RWPE1 (cell line): ENCODE data around the gene KCNMA1.

Source experiments
- CTCF ChIA-PET: fragments of 350-600 bp; sonication (Branson Sonifier 250); formaldehyde crosslinking; extraction: SDS; loops from one replicate; lab custom pipeline; 2021; lab: Yijun Ruan, JAX
- POLR2A ChIA-PET: fragments of 400-600 bp; formaldehyde crosslinking; extraction: SDS; loops from one replicate; lab custom pipeline; 2020; ENCODE audit warnings: antibody characterized with exemption; ENCODE audit not compliant: low non-redundant PET; lab: Yijun Ruan, JAX
- DNase-seq: peaks from one replicate; pipeline ENCODE4 v3.0.0; 2012; ENCODE audit warnings: low spot score
- H3K27ac ChIP-seq: fragments of 450-650 bp; 2 replicates; pipeline ENCODE4 v1.5.1; 2017
- CTCF ChIP-seq: fragments of 450-650 bp; conservative IDR thresholded peaks from 2 replicates; pipeline ENCODE4 v1.5.1; 2017; ENCODE audit warnings: low read depth, mild to moderate bottlenecking

The KCNMA1 gene

DNA sequence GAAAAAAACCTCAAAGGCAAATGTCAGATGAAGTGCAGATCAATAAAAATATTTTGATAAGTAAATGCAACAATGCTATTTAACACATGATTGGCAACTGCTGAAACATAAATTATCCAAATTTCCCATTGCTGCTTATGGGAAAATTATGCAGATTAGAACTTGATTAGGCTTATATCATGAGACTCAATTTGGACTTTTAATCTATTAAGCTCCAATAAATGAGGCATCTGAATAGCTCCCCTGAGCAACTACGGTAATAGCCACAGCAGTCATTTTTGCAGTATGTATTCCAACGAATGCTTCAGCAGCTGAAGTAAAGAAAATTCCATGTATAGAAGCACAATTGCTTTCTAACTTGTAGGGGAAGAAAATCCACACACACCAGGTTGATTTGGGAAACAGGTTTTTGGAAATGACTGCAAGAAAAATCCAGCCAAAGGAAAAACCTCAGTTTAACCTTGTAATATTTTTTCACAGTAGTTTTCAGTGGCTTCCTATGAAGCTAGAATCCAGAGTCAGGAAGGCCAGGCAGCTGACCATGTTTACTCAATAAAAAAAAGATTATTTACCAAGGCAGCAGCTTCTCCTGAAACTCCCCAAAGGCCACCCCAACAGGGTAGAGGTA lies 716.1 kb downstream of the KCNMA1 start:
- H3K27ac ChIP-seq = no peak overlapping the region
- DNase-seq = no peak
- CTCF ChIA-PET = interaction anchor here (0.5 kb wide), 1 partner anchor 768 kb away, joined by 4 read pairs; no protein-coding TSS in a partner anchor
- TF ChIP-seq CTCF = no peak
- POLR2A ChIA-PET = no interaction called here

DNA sequence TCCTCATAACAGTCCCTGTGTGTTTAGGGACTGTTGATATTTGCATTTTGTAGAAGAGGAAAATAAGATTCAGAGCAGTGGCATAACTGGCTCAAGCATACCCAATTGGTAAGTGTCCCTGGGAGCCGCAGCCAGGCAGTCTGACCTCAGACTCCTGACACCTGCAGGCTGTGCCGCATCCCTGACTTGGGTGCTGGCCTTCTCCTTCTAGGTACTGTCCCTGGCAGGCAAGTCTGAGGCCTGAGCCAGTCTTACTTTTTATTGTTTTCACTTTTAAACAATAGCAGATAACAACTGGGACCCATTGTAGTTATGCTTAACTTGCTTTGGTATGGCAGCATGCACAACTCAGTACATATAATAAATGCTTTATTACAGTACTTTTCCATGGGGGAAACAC lies 717.0 kb downstream of the KCNMA1 start:
- CTCF ChIA-PET = no interaction called here
- no peak for TF ChIP-seq CTCF
- DNase-seq = no peak
- H3K27ac ChIP-seq = no peak overlapping the region
- POLR2A ChIA-PET = no interaction called here

DNA sequence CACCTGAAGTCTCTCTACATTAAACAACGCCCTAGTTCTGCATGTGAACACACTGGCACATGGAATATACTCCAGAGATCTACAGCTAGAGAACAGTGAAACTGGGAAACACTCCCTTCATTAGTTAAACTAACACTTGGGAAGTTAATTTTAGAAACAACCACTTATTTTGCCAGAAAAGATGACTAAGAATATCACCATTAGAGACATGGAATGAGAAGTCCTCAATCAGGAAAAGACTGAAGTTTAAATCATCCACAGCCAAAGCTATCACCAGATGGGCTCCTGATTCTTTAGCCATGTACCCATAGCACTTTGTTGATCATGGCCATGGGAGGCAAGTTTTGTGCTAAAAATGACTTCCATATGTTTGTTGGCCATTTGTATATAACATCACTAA lies 719.5 kb downstream of the KCNMA1 start:
- TF ChIP-seq CTCF = no peak
- CTCF ChIA-PET = no interaction called here
- no peak for DNase-seq
- no peak overlapping the region for H3K27ac ChIP-seq
- POLR2A ChIA-PET = no interaction called here

DNA sequence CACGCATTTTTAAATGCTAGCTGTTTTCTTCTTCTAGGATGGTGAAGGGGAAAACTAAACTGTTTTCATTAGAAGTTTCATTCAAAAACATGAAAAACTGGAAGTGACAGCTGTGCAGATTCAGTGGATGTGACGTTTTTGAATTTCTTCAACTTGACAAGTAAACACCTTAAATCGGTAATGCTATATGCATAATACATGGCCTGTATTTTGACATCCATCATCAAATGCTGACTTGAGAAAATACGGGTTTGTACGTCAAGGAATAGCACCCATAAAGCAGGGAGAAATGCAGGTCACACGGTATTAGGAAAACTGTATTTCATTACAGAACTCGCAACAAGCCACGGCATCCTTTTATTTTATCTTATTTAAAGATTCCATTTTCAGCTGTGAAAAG lies 720.5 kb downstream of the KCNMA1 start:
- TF ChIP-seq CTCF = no peak
- DNase-seq = no peak
- ChIA-PET POLR2A (no interaction called here), CTCF (no interaction called here)
- H3K27ac ChIP-seq = no peak overlapping the region

GRCh38 chr10:76916536-76916935 lies 721.1 kb downstream of the KCNMA1 start:
- no peak for DNase-seq
- no peak overlapping the region for H3K27ac ChIP-seq
- ChIA-PET POLR2A (interaction anchor here (0.6 kb wide), 1 partner anchor 43 kb away, joined by 3 read pairs; no protein-coding TSS in a partner anchor), CTCF (no interaction called here)
- TF ChIP-seq CTCF = no peak

DNA sequence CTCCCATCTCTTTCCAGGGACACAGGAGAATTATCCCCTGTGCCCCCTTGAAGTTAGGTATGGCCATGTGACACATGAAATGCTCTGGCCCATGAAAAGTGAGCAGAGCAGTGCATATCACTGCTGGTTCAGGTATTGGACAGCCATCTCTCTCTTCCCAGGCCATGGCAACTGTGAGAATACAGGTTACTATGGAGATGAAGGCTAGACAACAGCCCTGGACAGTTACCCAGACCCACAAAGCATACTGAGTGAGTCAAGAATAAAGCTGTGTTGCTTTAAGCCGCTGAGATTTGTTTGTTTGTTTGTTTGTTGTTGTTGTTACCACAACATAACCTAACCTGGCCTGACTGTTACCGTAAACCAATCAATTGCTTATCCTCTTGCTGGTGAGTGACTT lies 722.3 kb downstream of the KCNMA1 start:
- H3K27ac ChIP-seq = no peak overlapping the region
- POLR2A ChIA-PET = no interaction called here
- no peak for DNase-seq
- TF ChIP-seq CTCF = no peak
- CTCF ChIA-PET = no interaction called here

DNA sequence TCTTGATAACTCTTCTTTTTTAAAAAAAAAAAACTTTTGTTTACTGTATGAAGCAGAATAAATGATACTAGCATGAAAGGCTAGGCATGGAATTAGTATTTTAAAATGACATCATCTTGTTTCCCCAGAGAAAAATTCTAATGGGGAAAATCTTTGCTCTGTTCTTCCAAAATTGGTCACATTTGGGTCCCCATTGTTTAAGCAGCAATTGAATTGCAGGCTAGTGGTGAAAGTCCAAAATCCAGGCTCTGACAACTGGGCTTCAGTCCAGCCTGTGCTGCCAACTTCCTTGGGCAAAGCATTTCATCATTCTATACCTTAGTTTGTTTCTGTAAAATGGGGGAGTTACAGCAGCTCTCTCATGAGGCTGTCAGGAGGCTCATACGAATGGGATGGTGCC lies 726.4 kb downstream of the KCNMA1 start:
- DNase-seq = no peak
- POLR2A ChIA-PET = no interaction called here
- H3K27ac ChIP-seq = no peak overlapping the region
- TF ChIP-seq CTCF = no peak
- CTCF ChIA-PET = no interaction called here
